Measurements from ENCODE around the gene POLR1B. TPM values are rescaled to one million over a fixed set of nuclear protein-coding genes. Genes with fewer than 3 reads are reported as not detected.

The POLR1B gene
- total and polyA plus RNA-seq, 2 of the 13 experiments (the other 11 are each of a cell fraction or from before 2014, with no cell fraction given), result 18.3 to 46.0 TPM

DNA sequence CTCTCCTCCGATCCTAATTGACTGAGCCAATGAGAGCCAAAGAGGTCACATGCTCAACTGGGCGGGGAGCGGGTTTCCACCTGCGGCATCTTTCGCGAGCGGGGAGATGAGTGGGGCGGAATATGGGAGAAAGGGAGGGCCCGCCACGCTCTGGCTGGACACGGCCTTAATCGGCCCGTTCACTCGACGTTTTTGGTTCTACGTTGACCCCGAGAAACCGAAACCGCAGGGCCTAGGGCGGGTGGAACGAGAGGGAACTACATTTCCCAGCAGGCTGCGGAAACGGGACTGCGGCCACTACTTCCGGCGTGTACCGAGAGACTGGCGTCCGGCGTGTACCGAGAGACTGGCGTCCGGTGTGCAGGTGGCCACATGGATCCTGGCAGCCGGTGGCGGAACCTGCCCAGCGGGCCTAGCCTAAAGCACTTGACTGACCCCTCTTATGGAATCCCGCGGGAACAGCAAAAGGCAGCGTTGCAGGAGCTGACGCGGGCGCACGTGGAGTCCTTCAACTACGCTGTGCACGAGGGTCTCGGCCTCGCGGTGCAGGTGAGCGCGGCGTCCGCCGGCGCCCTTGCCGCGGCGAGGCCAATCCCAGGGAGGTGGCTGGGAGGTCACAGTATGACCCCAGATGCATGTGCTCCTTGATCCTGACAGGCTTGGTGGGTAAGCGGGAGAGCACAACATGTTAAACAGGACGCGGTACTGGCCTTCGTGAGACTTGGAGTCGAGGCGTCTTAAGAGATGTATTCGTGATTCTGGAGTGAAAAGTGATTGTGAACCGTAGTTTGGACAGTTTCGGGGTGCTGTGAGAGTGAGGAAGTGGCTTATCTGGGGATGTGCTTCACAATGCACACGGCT, at the start of gene POLR1B (continued):
- TF ChIP-seq ZNF558 (CRISPR knock-in tag; IDR thresholded peaks at IDR 0.05; ENCODE audit: borderline replicate concordance) (peak; percentile 99; the same call in 1 of the 2 replicates), THAP11 (CRISPR knock-in tag; IDR thresholded peaks at IDR 0.05) (peak; percentile 100), NFE2L2 (IDR thresholded peaks at IDR 0.05; ENCODE audit: low read length) (no peak), POLR2A (IDR thresholded peaks at IDR 0.05; ENCODE audit: insufficient read depth in 1 of 2, low read depth in 2 of 2, low read length in 2 of 2) (peak; percentile 88 to 91), SP5 (CRISPR knock-in tag; IDR thresholded peaks at IDR 0.05; ENCODE audit: borderline replicate concordance, low read depth) (peak; percentile 44; the same call in 1 of the 2 replicates), ZNF556 (CRISPR knock-in tag; IDR thresholded peaks at IDR 0.05; ENCODE audit: borderline replicate concordance) (peak; percentile 89; the same call in 1 of the 2 replicates), ZNF543 (CRISPR knock-in tag; IDR thresholded peaks at IDR 0.05) (peak; percentile 94), ZNF678 (CRISPR knock-in tag; IDR thresholded peaks at IDR 0.05) (peak; percentile 88), YEATS4 (CRISPR knock-in tag; IDR thresholded peaks at IDR 0.05; ENCODE audit: borderline replicate concordance) (peak; percentile 100), BRCA1 (CRISPR knock-in tag; IDR thresholded peaks at IDR 0.05) (peak; percentile 46; the same call in 1 of the 2 replicates), HNRNPK (IDR thresholded peaks at IDR 0.05; ENCODE audit: low read depth, low read length, poor library complexity, severe bottlenecking) (no peak), ZNF549 (CRISPR knock-in tag; IDR thresholded peaks at IDR 0.05) (0 out of 2 replicates have a peak, but pooled peaks have one; percentile 51), ZMYM2 (CRISPR knock-in tag; IDR thresholded peaks at IDR 0.05) (peak; percentile 85), ZNF567 (CRISPR knock-in tag; IDR thresholded peaks at IDR 0.05; ENCODE audit: borderline replicate concordance) (no peak), ZMYM4 (CRISPR knock-in tag; IDR thresholded peaks at IDR 0.05) (peak; percentile 85; the same call in 1 of the 2 replicates), ZNF616 (CRISPR knock-in tag; IDR thresholded peaks at IDR 0.05; ENCODE audit: low read depth) (peak; percentile 92; the same call in 1 of the 2 replicates), ASH2L (IDR thresholded peaks at IDR 0.05; ENCODE audit: insufficient read length, low read depth, low read length) (peak; percentile 100), GFI1 (CRISPR knock-in tag; IDR thresholded peaks at IDR 0.05; ENCODE audit: borderline replicate concordance) (peak; percentile 56), SMAD1 (CRISPR knock-in tag; IDR thresholded peaks at IDR 0.05; ENCODE audit: borderline replicate concordance, low read depth) (peak; percentile 52; the same call in 1 of the 2 replicates), ZNF431 (CRISPR knock-in tag; IDR thresholded peaks at IDR 0.05; ENCODE audit: borderline replicate concordance, low read depth) (peak; percentile 91; the same call in 1 of the 2 replicates), SRY (CRISPR knock-in tag; IDR thresholded peaks at IDR 0.05) (no peak), GATA4 (IDR thresholded peaks at IDR 0.05; ENCODE audit: borderline replicate concordance, low read depth) (peak; percentile 67; the same call in 1 of the 2 replicates), KDM5A (IDR thresholded peaks at IDR 0.05; ENCODE audit: borderline replicate concordance, low read length) (peak; percentile 90)
- TF ChIP-seq, protein P1, sequence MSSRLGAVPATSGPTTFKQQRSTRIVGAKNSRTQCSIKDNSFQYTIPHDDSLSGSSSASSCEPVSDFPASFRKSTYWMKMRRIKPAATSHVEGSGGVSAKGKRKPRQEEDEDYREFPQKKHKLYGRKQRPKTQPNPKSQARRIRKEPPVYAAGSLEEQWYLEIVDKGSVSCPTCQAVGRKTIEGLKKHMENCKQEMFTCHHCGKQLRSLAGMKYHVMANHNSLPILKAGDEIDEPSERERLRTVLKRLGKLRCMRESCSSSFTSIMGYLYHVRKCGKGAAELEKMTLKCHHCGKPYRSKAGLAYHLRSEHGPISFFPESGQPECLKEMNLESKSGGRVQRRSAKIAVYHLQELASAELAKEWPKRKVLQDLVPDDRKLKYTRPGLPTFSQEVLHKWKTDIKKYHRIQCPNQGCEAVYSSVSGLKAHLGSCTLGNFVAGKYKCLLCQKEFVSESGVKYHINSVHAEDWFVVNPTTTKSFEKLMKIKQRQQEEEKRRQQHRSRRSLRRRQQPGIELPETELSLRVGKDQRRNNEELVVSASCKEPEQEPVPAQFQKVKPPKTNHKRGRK (CRISPR knock-in tag; IDR thresholded peaks at IDR 0.05), result no peak; the same call in 1 of the 2 replicates
- TF ChIP-seq, protein P2, sequence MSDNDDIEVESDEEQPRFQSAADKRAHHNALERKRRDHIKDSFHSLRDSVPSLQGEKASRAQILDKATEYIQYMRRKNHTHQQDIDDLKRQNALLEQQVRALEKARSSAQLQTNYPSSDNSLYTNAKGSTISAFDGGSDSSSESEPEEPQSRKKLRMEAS (IDR thresholded peaks at IDR 0.05), result peak; percentile 100
- TF ChIP-seq, protein P3, sequence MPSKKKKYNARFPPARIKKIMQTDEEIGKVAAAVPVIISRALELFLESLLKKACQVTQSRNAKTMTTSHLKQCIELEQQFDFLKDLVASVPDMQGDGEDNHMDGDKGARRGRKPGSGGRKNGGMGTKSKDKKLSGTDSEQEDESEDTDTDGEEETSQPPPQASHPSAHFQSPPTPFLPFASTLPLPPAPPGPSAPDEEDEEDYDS (CRISPR knock-in tag; IDR thresholded peaks at IDR 0.05), result peak; percentile 15; the same call in 1 of the 2 replicates

All from HepG2 (cell line).